Astrocyte (in vitro differentiated cells and primary cell): ENCODE results near the gene NKG7.

Experiments
- EZH2 ChIP-seq: IDR thresholded peaks from 2 replicates; pipeline ENCODE4 v1.6.1; 2012; ENCODE audit warnings: mild to moderate bottlenecking, low read length, inconsistent platforms; ENCODE audit not compliant: insufficient read depth
- TF ChIP-seq, protein P1 (sequence below): IDR thresholded peaks from 2 replicates; pipeline ENCODE4 v1.5.1; 2011; ENCODE audit warnings: low read depth, mild to moderate bottlenecking, inconsistent platforms, low read length, moderate library complexity; ENCODE audit not compliant: insufficient read depth

DNA sequence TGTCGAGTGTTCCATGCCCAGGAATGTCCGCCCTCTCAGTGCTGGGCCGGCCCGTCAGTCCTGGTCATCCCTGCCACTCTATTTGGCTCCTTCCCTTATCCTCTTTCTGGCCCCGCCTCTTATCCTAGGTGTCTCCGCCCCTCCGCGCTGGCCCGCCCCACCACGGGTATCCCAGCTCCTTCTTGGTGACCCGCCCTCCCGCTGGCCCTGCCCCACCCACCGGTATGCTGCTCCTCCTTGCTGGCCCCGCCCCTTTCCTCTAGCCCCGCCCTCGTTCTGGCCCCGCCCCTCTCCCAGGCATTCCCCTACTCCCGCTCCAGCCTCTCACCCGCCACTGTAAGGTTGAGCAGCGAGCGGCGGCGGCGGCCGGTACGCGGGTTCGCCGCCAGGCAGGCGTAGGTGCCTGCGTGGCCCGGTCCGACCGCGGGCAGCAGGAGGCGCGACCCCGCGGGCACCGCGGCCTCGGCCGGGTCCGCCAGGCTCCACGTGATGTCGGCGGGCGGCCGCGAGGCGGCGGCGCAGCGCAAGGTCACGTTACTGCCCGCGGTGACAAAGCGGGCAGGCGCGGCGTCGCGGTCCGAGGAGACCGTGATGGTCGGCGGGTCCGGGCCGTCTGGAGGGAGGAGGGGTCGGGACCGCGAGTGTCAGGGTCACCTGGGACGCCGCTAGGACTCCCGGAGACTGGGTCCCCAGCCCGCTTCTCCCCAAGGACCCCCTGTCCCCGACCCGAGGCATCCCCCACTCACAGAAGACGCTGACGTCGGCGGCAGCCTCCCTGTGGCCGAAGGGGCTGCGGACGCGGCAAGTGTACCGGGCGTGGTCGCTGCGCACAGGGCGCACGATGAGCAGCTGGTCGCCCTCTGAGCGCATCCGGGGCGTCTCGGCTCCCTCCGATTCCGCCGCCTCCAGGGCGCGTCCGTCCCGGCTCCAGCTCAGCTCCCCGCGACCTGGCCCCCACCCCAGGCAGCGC lies 32.5 kb downstream of the NKG7 start:
- TF ChIP-seq, protein P1, sequence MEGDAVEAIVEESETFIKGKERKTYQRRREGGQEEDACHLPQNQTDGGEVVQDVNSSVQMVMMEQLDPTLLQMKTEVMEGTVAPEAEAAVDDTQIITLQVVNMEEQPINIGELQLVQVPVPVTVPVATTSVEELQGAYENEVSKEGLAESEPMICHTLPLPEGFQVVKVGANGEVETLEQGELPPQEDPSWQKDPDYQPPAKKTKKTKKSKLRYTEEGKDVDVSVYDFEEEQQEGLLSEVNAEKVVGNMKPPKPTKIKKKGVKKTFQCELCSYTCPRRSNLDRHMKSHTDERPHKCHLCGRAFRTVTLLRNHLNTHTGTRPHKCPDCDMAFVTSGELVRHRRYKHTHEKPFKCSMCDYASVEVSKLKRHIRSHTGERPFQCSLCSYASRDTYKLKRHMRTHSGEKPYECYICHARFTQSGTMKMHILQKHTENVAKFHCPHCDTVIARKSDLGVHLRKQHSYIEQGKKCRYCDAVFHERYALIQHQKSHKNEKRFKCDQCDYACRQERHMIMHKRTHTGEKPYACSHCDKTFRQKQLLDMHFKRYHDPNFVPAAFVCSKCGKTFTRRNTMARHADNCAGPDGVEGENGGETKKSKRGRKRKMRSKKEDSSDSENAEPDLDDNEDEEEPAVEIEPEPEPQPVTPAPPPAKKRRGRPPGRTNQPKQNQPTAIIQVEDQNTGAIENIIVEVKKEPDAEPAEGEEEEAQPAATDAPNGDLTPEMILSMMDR, result no peak
- peak; percentile 30 for TF ChIP-seq EZH2
